Measurements from ENCODE around the gene DNAL4. TPM values are rescaled to one million over a fixed set of nuclear protein-coding genes. Genes with fewer than 3 reads are reported as not detected.

DNAL4 gene
- total RNA-seq (2014; rRNA removed; shearing (Covaris generic)) = 6.9 and 9.5 TPM in 2 replicates
- 2.9 TPM in 2 replicates for polyA plus RNA-seq (2014; cell fraction: nucleus; rRNA removed)

- peak; percentile 86 for DNase-seq (ENCODE audit: extremely low read depth, low read depth)
These were observed at the start of gene DNAL4 for GRCh38 chr22:38793721-38794466. Gene DNAL4, minus strand, starts transcription at chr22:38794143. Its CDS starts 11,412 bp downstream, at chr22:38782731.

GRCh38 chr22:38843201-38843656, 49.3 kb upstream of the DNAL4 start:
- DNase-seq (ENCODE audit: extremely low read depth, low read depth) = peak; percentile 15

- DNase-seq (ENCODE audit: extremely low read depth, low read depth) = no peak
These were observed 48.7 kb upstream of the DNAL4 start for GRCh38 chr22:38842512-38843200.

GRCh38 chr22:38841635-38842034, 47.7 kb upstream of the DNAL4 start:
- no peak for DNase-seq (ENCODE audit: extremely low read depth, low read depth)

- no peak for DNase-seq (ENCODE audit: extremely low read depth, low read depth)
These were observed 47.3 kb upstream of the DNAL4 start for GRCh38 chr22:38841211-38841610.

GRCh38 chr22:38840129-38840528, 46.2 kb upstream of the DNAL4 start:
- DNase-seq (ENCODE audit: extremely low read depth, low read depth) = no peak

GRCh38 chr22:38839686-38840085, 45.7 kb upstream of the DNAL4 start:
- DNase-seq (ENCODE audit: extremely low read depth, low read depth) = no peak

- DNase-seq (ENCODE audit: extremely low read depth, low read depth) = no peak
These were observed 43.5 kb upstream of the DNAL4 start for GRCh38 chr22:38837414-38837928.

GRCh38 chr22:38835888-38836301, 42.0 kb upstream of the DNAL4 start:
- DNase-seq (ENCODE audit: extremely low read depth, low read depth) = no peak

- no peak for DNase-seq (ENCODE audit: extremely low read depth, low read depth)
These were observed 41.0 kb upstream of the DNAL4 start for GRCh38 chr22:38834991-38835390.

- DNase-seq (ENCODE audit: extremely low read depth, low read depth) = no peak
These were observed 40.4 kb upstream of the DNAL4 start for GRCh38 chr22:38834215-38834953.

GRCh38 chr22:38833061-38833460, 39.1 kb upstream of the DNAL4 start:
- DNase-seq (ENCODE audit: extremely low read depth, low read depth) = no peak

GRCh38 chr22:38832005-38832978, 38.3 kb upstream of the DNAL4 start:
- DNase-seq (ENCODE audit: extremely low read depth, low read depth) = no peak

GRCh38 chr22:38831166-38831945, 37.4 kb upstream of the DNAL4 start:
- no peak for DNase-seq (ENCODE audit: extremely low read depth, low read depth)

GRCh38 chr22:38830845-38831108, 36.8 kb upstream of the DNAL4 start:
- no peak for DNase-seq (ENCODE audit: extremely low read depth, low read depth)

GRCh38 chr22:38830026-38830844, 36.3 kb upstream of the DNAL4 start:
- no peak for DNase-seq (ENCODE audit: extremely low read depth, low read depth)

GRCh38 chr22:38829485-38829884, 35.5 kb upstream of the DNAL4 start:
- DNase-seq (ENCODE audit: extremely low read depth, low read depth) = no peak

GRCh38 chr22:38828616-38829205, 34.8 kb upstream of the DNAL4 start:
- no peak for DNase-seq (ENCODE audit: extremely low read depth, low read depth)

Measured in NCI-H460 (cell line).